Effector CD4-positive, alpha-beta T cell (primary cell): ENCODE data around the gene MFAP2.
"Not testable (repeated sequence)": the region's sequence is repeated elsewhere in the genome, so short reads cannot be mapped to it uniquely, and the experiment has no call there.

Experiments used
- DNase-seq: peaks from one replicate; pipeline ENCODE4 v3.0.0-alpha.2; 2020

The MFAP2 gene

GRCh38 chr1:16958475-16958874, 21.9 kb downstream of the MFAP2 start:
- DNase-seq = no peak

GRCh38 chr1:16957731-16958130, 22.7 kb downstream of the MFAP2 start:
- DNase-seq = no peak

GRCh38 chr1:16956775-16957174, 23.6 kb downstream of the MFAP2 start:
- DNase-seq = no peak

DNA sequence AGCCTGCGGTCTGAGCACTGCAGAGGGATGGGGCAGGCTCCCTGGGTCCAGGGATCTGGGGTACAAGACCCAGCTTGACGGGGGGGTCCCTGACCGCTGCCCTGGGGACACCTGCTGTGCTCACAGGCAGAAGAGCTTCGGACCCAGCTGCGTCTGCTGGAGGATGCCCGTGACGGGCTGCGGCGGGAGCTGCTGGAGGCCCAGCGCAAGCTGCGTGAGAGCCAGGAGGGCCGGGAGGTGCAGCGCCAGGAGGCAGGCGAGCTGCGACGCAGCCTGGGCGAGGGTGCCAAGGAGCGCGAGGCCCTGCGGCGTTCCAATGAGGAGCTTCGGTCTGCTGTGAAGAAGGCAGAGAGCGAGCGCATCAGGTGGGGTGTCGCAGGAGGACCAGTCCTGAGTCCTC, 25.2 kb downstream of the MFAP2 start:
- no peak for DNase-seq

- DNase-seq = no peak
Observed at GRCh38 chr1:16954579-16954978, 25.8 kb downstream of the MFAP2 start.

- not testable (repeated sequence) for DNase-seq
Observed at GRCh38 chr1:16952376-16952775, 28.0 kb downstream of the MFAP2 start.

DNA sequence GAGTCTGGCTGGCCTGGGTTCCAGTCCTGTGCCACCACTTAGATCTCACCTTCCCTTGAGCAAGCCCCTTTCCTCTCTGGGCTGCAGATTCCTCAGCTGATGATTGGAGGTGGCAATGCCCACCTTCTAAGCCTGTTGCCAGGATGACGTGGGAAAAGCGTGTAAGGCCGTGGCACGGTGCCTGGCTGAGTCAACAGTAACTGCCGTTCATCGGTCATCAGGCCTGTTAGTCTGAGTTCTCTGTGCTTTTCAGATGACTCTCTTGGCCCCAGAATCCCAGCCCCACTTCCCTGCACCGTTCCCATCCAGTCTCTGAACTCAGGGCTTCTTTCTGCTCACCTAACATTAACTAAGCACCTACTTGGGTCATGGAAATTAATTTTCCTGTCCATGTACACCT, 31.4 kb downstream of the MFAP2 start:
- not testable (repeated sequence) for DNase-seq

- not testable (repeated sequence) for DNase-seq
Observed at GRCh38 chr1:16948282-16948891, 32.0 kb downstream of the MFAP2 start.

DNA sequence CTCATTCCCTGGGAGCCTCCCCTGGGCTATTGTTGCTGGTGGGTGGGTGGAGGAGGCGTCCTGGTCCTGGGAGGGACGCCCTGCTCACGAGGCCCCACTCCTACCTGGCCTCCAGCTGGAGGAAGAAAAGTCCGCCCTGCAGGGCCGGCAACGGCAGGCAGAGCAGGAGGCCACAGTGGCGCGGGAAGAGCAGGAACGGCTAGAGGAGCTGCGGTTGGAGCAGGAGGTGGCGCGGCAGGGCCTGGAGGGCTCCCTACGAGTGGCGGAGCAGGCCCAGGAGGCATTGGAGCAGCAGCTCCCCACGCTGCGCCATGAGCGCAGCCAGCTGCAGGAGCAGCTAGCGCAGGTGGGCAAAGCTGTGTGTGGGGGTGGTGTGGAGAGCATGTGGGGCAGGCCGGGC, 33.8 kb downstream of the MFAP2 start:
- no peak for DNase-seq

- DNase-seq = not testable (repeated sequence)
Observed at GRCh38 chr1:16946185-16946584, 34.2 kb downstream of the MFAP2 start.

- not testable (repeated sequence) for DNase-seq
Observed at GRCh38 chr1:16945512-16945911, 34.9 kb downstream of the MFAP2 start.

DNA sequence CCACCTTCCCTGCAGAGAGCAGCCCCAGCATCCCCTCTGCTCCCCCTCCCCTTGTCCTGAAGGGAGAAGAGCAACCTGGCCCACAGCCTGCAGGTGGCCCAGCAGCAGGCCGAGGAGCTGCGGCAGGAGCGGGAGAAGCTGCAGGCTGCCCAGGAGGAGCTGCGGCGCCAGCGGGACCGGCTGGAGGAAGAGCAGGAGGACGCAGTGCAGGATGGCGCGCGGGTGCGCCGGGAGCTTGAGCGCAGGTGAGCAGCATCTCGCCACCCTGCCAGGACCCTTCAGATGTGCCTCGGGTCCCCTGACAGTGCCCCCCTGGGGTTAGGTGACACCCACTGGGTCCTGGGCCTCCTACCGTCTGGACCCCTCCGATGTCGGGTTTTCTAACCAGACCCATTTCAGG, 36.4 kb downstream of the MFAP2 start:
- DNase-seq = no peak

DNA sequence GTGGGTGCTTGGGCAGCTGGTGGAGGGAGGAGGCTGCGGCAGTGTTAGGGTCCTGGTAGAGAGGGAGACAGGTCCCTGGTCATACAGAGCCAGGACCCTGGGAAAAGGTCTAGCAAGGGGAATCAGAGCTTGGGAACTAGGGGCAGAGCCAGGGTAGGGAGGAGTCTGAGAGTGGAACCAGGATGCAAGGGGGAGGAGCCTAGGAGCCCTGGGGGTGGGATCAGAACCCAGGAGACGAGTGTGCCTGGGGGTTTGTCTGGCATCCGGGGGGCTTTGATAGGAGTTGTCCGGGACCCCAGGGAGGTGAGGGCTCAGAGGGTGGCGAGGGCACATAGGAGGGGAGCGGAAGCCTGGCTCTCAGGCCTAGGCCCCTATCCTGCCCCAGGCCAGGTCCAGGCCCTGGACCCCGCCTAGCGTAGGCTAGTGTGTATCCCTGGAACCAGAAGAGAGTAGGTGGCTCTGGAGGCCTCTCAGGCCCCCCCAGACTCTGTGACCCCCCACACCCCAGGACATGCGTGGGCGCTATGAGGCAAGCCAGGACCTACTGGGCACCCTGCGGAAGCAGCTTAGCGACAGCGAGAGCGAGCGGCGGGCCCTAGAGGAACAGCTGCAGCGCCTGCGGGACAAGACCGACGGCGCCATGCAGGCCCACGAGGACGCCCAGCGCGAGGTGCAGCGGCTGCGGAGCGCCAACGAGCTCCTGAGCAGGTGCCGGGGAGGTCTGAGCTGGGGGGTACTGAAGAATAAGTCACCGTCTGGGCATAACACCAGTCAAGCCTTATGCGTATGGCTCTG, 40.8 kb downstream of the MFAP2 start:
- DNase-seq = not testable (repeated sequence)

DNA sequence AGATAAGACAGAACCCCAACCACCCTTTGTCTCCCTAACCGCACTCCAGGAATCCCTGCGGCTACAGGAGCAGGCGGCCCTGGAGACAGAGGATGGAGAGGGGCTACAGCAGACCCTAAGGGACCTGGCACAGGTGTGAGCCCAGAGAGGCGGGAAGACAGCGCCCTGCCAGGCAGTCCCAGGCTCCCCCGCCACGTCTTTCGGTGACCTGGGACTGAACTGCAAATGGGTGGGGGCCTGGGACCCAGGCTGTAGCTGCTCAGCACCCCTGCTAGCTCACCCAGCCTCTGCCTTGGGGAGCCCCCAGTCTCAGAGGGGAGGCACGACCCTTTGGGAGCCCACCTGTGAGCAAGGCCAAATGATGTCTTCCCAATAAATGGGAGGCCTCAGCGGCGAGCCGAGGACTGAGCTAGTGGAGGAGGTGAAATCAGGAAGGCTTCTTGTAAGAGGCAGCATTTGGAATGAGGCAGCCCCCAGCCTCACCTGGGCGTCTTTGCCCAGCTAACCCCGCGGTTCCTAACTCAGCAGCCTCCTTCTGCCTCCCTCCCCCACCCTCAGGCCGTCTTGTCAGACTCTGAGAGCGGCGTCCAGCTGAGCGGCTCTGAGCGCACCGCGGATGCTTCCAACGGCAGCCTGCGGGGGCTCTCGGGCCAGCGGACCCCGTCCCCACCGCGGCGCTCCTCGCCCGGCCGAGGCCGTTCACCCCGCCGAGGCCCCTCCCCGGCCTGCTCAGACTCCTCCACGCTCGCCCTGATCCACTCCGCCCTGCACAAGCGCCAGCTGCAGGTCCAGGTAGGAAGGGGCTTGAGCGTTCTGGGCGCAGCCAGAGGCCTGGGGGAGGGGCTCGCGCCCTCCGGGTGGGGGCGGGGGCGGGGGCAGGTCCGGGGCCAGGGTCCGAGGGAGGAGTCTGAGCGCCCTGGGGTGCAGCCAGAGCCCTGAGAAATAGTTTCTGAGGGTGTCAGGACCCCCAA, 41.8 kb downstream of the MFAP2 start:
- DNase-seq = no peak

DNA sequence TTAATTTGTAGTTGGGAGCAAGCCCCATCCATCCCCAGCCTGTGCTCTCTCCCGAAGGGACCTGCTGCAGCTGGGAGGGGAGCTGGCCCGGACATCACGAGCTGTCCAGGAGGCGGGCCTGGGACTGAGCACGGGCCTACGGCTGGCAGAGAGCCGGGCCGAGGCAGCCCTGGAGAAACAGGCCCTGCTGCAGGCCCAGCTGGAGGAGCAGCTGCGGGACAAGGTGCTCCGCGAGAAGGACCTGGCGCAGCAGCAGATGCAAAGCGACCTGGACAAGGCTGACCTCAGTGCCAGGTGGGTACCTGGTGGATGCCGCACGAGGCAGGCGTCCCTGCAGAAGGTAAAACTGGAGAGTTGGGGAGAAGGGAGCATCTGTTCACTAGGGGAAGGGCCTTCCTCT, 43.8 kb downstream of the MFAP2 start:
- DNase-seq = not testable (repeated sequence)

GRCh38 chr1:16933945-16934344, 46.5 kb downstream of the MFAP2 start:
- DNase-seq = not testable (repeated sequence)

- DNase-seq = not testable (repeated sequence)
Observed at GRCh38 chr1:16931206-16931934, 49.0 kb downstream of the MFAP2 start.

GRCh38 chr1:16929146-16930041, 51.0 kb downstream of the MFAP2 start:
- not testable (repeated sequence) for DNase-seq

DNA sequence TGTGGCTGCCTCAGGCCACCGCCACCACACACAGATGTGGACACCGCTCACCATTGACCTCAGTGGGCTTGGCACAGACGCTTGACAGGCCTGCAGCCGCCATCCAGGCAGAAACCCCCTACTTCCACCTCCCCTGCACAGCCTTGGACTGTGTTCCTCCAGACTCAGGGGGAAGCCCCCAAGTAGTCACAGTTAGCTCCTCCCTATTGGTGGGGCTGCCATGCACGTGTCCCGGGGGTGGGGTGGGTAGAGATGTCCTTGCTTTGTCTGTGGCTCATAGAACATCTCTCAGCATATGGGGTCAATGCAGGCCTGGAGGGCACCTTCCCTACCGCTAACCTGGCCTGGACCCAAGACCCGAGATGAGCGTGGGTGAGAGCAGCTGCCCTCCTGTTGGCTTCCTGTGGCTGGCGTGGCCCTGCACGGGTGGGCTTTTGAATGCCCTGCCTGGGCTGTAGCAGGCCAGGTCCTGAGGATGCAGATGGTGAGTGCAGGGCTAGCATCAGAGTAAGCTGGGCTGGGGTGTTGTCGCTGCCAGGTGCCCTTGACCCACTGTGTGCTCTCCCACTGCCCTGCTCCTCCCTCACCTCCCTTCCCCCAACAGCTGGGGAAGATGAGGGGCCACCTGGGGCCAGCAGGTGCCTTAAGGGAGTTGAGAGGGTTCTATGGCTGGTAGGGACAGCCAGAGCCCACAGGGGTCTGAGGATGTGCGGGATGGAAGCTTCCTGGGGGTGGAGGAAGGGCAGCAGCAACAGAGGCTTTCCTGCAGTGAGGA, 52.5 kb downstream of the MFAP2 start:
- no peak for DNase-seq

DNA sequence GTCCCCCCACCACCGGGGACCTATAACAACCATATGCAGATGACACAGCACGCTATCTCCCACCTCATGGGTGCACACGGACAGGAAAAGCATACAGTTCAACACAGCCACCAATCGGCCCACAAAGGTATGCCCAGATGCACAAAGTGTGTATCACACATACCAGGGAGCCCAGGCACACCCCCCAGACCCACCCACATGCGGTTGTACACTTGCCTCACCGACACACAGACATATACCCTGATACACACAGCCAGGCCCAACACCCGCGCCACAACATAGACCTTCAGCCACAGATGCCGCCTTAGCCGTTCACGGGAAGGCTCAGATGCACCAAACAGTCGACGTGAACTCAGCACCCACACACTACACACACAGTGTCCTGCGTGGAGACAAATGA, 53.2 kb downstream of the MFAP2 start:
- DNase-seq = no peak
